ENCODE measurements around the gene TAX1BP1. TPM values are rescaled to one million over a fixed set of nuclear protein-coding genes. Genes with fewer than 3 reads are reported as not detected.
A peak's percentile ranks its signal among the peaks of the same experiment; 100 is the strongest.

Gene TAX1BP1
- total RNA-seq, 2 experiments from 2014 or later = 104 to 105 TPM

- DNase-seq = no peak
- no peaks in the 10 kb centered on the region for H3K9me3 Mint-ChIP-seq
- no peak overlapping the region for H3K4me3 Mint-ChIP-seq
- H3K27ac Mint-ChIP-seq = no peak overlapping the region
- H3K4me1 Mint-ChIP-seq (ENCODE audit: low read depth) = peaks cover 4% of the 10 kb centered on the region
- intact Hi-C loops (cut with micrococcal nuclease) = no loop called here
- H3K36me3 Mint-ChIP-seq = no peaks in the 10 kb centered on the region
- peaks cover 8% of the 10 kb centered on the region for H3K27me3 Mint-ChIP-seq
- ChIA-PET CTCF (no interaction called here), POLR2A (no interaction called here)
These were observed 27.7 kb upstream of the TAX1BP1 start for GRCh38 chr7:27712217-27712616.

- ChIA-PET POLR2A (no interaction called here), CTCF (interaction anchor here (0.5 to 0.6 kb wide), 2 partner anchors 60 to 158 kb away, joined by 3 read pairs; no protein-coding TSS in a partner anchor)
- H3K27me3 Mint-ChIP-seq = peaks cover 8% of the 10 kb centered on the region
- no peak for DNase-seq
- H3K4me3 Mint-ChIP-seq = no peak overlapping the region
- no peaks in the 10 kb centered on the region for H3K4me1 Mint-ChIP-seq (ENCODE audit: low read depth)
- no peak overlapping the region for H3K27ac Mint-ChIP-seq
- intact Hi-C loops (cut with micrococcal nuclease) = no loop called here
- H3K9me3 Mint-ChIP-seq = no peaks in the 10 kb centered on the region
- no peaks in the 10 kb centered on the region for H3K36me3 Mint-ChIP-seq
These were observed 25.0 kb upstream of the TAX1BP1 start for GRCh38 chr7:27714831-27715444.

GRCh38 chr7:27723085-27723484 is 16.9 kb upstream of the TAX1BP1 start:
- peaks cover 2% of the 10 kb centered on the region for H3K27me3 Mint-ChIP-seq
- no peaks in the 10 kb centered on the region for H3K36me3 Mint-ChIP-seq
- ChIA-PET CTCF (no interaction called here), POLR2A (no interaction called here)
- intact Hi-C loops (cut with micrococcal nuclease) = no loop called here
- H3K27ac Mint-ChIP-seq = no peak overlapping the region
- H3K9me3 Mint-ChIP-seq = no peaks in the 10 kb centered on the region
- no peak overlapping the region for H3K4me3 Mint-ChIP-seq
- peaks cover 4% of the 10 kb centered on the region for H3K4me1 Mint-ChIP-seq (ENCODE audit: low read depth)
- DNase-seq = no peak

- POLR2A ChIA-PET = no interaction called here
- intact Hi-C loops (cut with micrococcal nuclease) = no loop called here
- no peak overlapping the region for H3K27ac Mint-ChIP-seq
- no peaks in the 10 kb centered on the region for H3K36me3 Mint-ChIP-seq
- H3K27me3 Mint-ChIP-seq = peaks cover 2% of the 10 kb centered on the region
- no peaks in the 10 kb centered on the region for H3K9me3 Mint-ChIP-seq
- no peak for DNase-seq
- H3K4me1 Mint-ChIP-seq (ENCODE audit: low read depth) = peaks cover 4% of the 10 kb centered on the region
- no peak overlapping the region for H3K4me3 Mint-ChIP-seq
- CTCF ChIA-PET = interaction anchor here (1.0 kb wide), 1 partner anchor 61 kb away, joined by 3 read pairs; no protein-coding TSS in a partner anchor
These were observed 12.9 kb upstream of the TAX1BP1 start for GRCh38 chr7:27727058-27727457.

GRCh38 chr7:27730112-27730511 is 9.8 kb upstream of the TAX1BP1 start:
- CTCF ChIA-PET = no interaction called here
- peaks cover 4% of the 10 kb centered on the region for H3K4me1 Mint-ChIP-seq (ENCODE audit: low read depth)
- no peaks in the 10 kb centered on the region for H3K36me3 Mint-ChIP-seq
- H3K4me3 Mint-ChIP-seq = no peak overlapping the region
- POLR2A ChIA-PET = no interaction called here
- intact Hi-C loops (cut with micrococcal nuclease) = no loop called here
- H3K27ac Mint-ChIP-seq = no peak overlapping the region
- no peak for DNase-seq
- H3K27me3 Mint-ChIP-seq = peaks cover 2% of the 10 kb centered on the region
- H3K9me3 Mint-ChIP-seq = no peaks in the 10 kb centered on the region

GRCh38 chr7:27734583-27734982 is 5.4 kb upstream of the TAX1BP1 start:
- intact Hi-C loops (cut with micrococcal nuclease) = no loop called here
- CTCF ChIA-PET = no interaction called here
- Mint-ChIP-seq H3K9me3 (no peaks in the 10 kb centered on the region), H3K27ac (no peak overlapping the region), H3K36me3 (no peaks in the 10 kb centered on the region), H3K4me3 (no peak overlapping the region), H3K27me3 (no peaks in the 10 kb centered on the region), H3K4me1 (ENCODE audit: low read depth) (peaks cover 5% of the 10 kb centered on the region)
- POLR2A ChIA-PET = no interaction called here
- DNase-seq = no peak

- Mint-ChIP-seq H3K27me3 (no peaks in the 10 kb centered on the region), H3K36me3 (no peaks in the 10 kb centered on the region), H3K4me1 (ENCODE audit: low read depth) (peaks cover 5% of the 10 kb centered on the region), H3K9me3 (no peaks in the 10 kb centered on the region), H3K4me3 (no peak overlapping the region), H3K27ac (no peak overlapping the region)
- ChIA-PET POLR2A (no interaction called here), CTCF (no interaction called here)
- no peak for DNase-seq
- intact Hi-C loops (cut with micrococcal nuclease) = no loop called here
These were observed 4.8 kb upstream of the TAX1BP1 start for GRCh38 chr7:27735165-27735564.

- no peaks in the 10 kb centered on the region for H3K9me3 Mint-ChIP-seq
- ChIA-PET CTCF (no interaction called here), POLR2A (no interaction called here)
- intact Hi-C loops (cut with micrococcal nuclease) = no loop called here
- peaks cover 5% of the 10 kb centered on the region for H3K36me3 Mint-ChIP-seq
- H3K27ac Mint-ChIP-seq = no peak overlapping the region
- peaks cover 8% of the 10 kb centered on the region for H3K4me1 Mint-ChIP-seq (ENCODE audit: low read depth)
- no peaks in the 10 kb centered on the region for H3K27me3 Mint-ChIP-seq
- no peak overlapping the region for H3K4me3 Mint-ChIP-seq
- DNase-seq = no peak
These were observed 4.1 kb upstream of the TAX1BP1 start for GRCh38 chr7:27735831-27736230.

GRCh38 chr7:27737178-27737577 is 2.8 kb upstream of the TAX1BP1 start:
- no peak for DNase-seq
- no peaks in the 10 kb centered on the region for H3K9me3 Mint-ChIP-seq
- no peak overlapping the region for H3K27ac Mint-ChIP-seq
- H3K27me3 Mint-ChIP-seq = no peaks in the 10 kb centered on the region
- ChIA-PET CTCF (no interaction called here), POLR2A (no interaction called here)
- intact Hi-C loops (cut with micrococcal nuclease) = no loop called here
- H3K4me1 Mint-ChIP-seq (ENCODE audit: low read depth) = peaks cover 21% of the 10 kb centered on the region
- peaks cover 6% of the 10 kb centered on the region for H3K36me3 Mint-ChIP-seq
- H3K4me3 Mint-ChIP-seq = no peak overlapping the region

- POLR2A ChIA-PET = no interaction called here
- intact Hi-C loops (cut with micrococcal nuclease) = no loop called here
- no peak for DNase-seq
- Mint-ChIP-seq H3K27me3 (no peaks in the 10 kb centered on the region), H3K4me1 (ENCODE audit: low read depth) (peaks cover 25% of the 10 kb centered on the region), H3K9me3 (no peaks in the 10 kb centered on the region), H3K36me3 (peaks cover 6% of the 10 kb centered on the region), H3K27ac (no peak overlapping the region), H3K4me3 (no peak overlapping the region)
- CTCF ChIA-PET = no interaction called here
These were observed 2.3 kb upstream of the TAX1BP1 start for GRCh38 chr7:27737616-27738015.

GRCh38 chr7:27739301-27739908 is 557 bp upstream of the TAX1BP1 start:
- Mint-ChIP-seq H3K4me3 (peak overlapping the region; percentile 87), H3K4me1 (ENCODE audit: low read depth) (peaks cover 33% of the 10 kb centered on the region), H3K27ac (peak overlapping the region; percentile 99), H3K9me3 (no peaks in the 10 kb centered on the region), H3K36me3 (peaks cover 6% of the 10 kb centered on the region), H3K27me3 (no peaks in the 10 kb centered on the region)
- intact Hi-C loops (cut with micrococcal nuclease) = no loop called here
- CTCF ChIA-PET = no interaction called here
- POLR2A ChIA-PET = interaction anchor here (1.5 to 2.4 kb wide), 2 partner anchors 43 to 77 kb away, joined by 5 to 29 read pairs; partner anchors contain the start of gene HIBADH
- DNase-seq = no peak

- intact Hi-C loops (cut with micrococcal nuclease) = loop anchor here (1.0 to 2.0 kb wide), 4 partner anchors 43 to 1540 kb away; partner anchors contain the start of genes CBX3 and HNRNPA2B1
- Mint-ChIP-seq H3K4me3 (peak overlapping the region; percentile 87), H3K4me1 (ENCODE audit: low read depth) (peaks cover 41% of the 10 kb centered on the region), H3K27me3 (no peaks in the 10 kb centered on the region), H3K36me3 (peaks cover 8% of the 10 kb centered on the region), H3K27ac (peak overlapping the region; percentile 99), H3K9me3 (no peaks in the 10 kb centered on the region)
- POLR2A ChIA-PET = interaction anchor here (0.6 to 2.4 kb wide), 12 partner anchors 10 to 1539 kb away, joined by 3 to 29 read pairs (median 4); partner anchors contain the start of genes CBX3 and HIBADH
- DNase-seq = peak; percentile 93
- CTCF ChIA-PET = interaction anchor here (1.0 to 1.5 kb wide), 2 partner anchors 78 to 544 kb away, joined by 4 to 5 read pairs; partner anchors contain the start of gene HIBADH
These were observed 606 bp downstream of the TAX1BP1 start for GRCh38 chr7:27740449-27741086.

Data from activated CD4-positive, alpha-beta memory T cell treated with anti-CD3 and anti-CD28 coated beads for 36 hours (primary cell).